ENCODE measurements around the gene UBE2G1.

UBE2G1 gene

DNA sequence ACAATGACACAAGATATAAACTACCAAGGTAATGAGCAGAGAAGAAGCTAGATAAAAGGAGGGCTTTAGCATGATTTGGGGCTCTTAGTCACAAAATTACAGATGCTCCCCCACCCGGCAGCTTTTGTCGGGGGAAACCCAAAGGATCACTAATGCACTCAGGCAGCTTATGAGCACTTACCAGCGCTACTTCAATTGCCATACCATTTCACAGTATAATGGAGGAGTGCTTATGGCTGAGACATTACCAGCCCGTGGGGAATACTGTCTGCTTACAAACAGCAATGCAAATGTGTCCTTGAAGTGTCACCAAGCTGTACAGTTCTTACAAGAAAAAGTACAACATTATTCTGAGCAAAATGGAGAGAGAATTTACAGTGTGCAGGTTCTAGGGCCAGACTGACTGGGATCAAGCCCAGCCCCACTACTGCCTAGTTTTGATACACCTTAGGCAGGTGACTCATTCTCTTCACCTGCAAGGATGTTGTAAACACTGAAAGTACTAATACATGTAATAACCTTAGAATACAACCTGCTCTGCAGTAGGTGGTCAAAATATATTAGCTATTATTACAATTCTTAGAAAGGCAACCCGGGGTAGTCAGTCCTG, 119.0 kb downstream of the UBE2G1 start:
- no peak for DNase-seq (ENCODE audit: low spot score)

DNA sequence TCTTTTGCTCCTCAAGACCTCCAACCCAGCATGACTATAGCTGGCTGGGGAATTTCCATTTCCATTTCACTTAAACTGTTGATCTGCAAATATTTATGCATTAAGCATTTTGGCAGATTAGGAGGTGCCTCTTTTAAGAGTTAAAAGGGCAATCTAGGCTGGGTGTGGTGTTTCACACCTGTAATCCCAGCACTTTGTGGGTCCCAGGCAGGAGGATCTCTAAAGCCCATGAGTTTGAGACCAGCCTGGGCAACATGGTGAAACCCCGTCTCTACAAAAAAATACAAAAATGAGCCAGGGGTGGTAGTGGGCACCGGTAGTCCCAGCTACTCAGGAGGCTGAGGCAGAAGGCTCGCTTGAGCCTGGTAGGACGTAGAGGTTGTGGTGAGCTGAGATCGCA, 119.8 kb downstream of the UBE2G1 start:
- no peak for DNase-seq (ENCODE audit: low spot score)

DNA sequence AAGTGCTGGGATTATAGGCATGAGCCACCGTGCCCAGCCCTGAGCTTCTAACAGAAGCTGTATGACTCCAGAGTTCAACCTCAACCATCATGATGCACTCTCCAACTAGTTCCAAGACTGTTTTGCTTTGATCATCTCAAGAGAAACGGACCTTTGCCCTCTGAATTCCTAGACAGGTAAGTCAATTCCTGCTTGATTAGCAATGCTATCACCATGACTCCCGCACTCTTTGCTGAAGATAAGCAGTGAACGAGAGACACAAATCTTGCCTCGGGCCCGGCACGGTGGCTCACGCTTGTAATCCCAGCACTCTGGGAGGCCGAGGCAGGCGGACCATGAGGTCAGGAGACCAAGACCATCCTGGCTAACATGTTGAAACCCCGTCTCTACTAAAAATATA, 124.9 kb downstream of the UBE2G1 start:
- no peak for DNase-seq (ENCODE audit: low spot score)

DNA sequence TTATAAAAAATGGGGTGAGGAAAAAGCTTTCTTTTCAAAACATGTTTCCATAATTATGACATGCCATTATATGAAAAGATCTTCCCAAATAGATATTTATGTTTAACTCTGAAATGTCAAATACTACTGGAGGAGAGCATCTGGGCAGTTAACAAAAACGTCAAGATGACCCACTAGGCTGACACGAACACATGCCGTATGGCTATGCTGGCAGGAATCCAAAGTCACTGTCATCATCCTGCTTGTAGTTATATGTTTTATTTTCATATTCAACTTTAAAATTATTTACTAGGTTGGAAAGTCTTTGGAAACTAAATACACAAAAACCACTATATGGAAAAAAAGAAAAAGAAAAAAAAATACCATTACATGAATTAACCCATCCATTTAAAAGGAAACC, 130.0 kb downstream of the UBE2G1 start:
- no peak for DNase-seq (ENCODE audit: low spot score)

DNA sequence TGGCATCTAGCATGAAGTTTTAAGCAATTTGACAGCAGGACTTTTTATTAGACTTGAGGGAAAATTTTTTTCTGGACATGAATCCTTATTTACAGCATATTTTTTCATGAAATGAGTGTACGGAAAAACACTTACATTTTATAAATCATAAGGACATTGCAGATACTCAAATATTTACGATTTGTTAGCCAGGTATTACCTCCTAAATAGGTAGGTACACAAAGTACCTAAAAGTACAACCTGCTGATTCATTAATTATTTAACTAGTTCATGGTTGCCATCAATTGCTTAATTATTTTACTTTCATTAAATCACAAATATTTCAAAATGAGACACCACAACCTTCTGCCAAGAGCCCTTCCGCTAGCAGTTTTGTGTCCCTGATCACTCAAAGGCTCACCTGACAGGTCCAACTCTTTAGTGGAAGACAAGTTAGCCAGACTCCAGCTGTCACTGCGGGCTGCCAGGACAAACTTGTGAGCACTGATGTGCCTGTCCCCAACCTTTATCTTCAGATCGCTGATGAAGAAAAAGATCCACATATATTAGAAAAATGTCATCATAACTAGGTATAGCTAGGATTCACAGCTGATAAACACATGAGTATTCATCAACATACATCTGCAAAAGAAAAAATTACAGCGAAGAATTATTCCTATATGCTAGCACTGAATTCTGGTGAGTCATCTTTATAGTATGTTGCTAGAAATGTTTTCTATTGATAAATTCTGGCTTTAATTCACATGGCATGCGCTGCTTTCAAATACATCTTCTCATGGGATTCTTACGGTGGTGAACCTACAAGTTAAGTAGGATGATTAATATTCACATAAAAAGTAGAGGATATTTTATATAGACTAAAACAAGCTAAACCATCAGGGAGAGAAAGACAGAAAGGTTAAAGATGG, 130.8 kb downstream of the UBE2G1 start:
- no peak for DNase-seq (ENCODE audit: low spot score)

DNA sequence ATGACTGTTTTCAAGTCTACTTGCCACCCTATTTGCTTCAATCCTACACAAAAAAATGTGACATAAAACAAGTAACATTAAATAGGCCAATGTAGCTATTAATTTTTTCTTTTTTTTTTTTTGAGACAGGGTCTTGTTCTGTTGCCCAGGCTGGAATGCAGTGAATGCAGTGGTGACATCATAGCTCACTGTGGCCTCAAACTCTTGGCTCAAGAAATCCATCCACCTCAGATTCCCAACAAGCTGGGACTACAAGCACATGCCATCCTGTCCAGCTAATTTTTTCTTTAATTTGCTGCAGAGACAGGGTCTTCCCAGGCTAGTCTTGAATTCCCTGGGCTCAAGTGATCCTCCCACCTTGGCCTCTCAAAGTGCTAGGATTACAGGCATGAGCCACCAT, 132.1 kb downstream of the UBE2G1 start:
- no peak for DNase-seq (ENCODE audit: low spot score)

DNA sequence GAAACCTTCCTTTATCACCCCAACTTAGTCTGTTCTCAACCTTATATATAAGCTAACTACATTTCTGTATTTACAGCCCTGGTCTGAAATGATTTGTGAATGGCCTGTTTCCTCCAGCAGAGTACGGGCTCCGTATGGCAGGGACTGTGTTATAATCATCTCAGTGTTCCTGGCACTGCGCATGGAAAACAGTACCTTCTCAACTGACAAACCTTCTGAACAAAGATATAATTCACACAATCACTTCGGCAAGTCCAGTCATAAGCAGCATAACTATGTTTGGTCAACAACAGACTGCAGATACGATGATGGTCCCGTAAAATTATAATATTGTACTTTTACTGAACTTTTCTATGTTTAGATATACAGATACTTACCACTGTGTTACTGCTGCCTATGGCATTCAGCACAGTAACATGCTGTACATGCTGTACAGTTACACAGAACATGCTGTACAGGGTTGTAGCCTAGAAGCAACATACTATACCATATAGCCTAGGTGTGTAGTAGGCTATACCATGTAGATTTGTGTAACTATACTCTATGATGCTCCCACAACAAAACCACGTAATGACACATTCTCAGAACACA, 132.7 kb downstream of the UBE2G1 start:
- DNase-seq (ENCODE audit: low spot score) = no peak

DNA sequence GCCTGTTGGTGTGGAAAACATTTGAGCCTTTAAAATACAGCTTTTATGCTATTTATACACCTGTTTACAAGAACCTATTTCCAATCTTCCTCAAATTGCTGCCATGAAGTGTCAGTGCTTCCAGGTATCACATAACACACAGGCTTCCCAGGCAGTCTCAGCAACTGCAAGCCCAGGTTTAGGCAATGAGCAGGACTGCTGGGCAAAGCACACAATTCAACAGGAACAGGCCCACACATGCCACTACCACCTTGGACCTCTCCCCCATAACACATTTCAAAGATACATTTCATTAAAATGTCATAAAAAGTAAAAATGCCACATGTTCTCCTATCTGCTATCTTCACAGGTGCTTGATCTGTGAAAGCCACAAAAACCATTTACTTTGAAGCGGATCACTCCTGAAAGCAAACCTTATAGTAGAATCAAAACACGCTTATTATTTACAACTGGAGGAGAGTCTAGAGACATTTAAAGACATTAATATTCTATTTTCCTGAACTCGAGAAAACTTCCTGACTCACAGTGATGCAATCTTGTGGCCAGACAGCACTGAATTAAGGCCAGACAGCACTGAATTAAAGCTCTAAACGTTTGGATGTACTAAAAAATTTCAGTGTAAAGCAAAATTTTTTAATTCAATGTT, 134.2 kb downstream of the UBE2G1 start:
- no peak for DNase-seq (ENCODE audit: low spot score)

DNA sequence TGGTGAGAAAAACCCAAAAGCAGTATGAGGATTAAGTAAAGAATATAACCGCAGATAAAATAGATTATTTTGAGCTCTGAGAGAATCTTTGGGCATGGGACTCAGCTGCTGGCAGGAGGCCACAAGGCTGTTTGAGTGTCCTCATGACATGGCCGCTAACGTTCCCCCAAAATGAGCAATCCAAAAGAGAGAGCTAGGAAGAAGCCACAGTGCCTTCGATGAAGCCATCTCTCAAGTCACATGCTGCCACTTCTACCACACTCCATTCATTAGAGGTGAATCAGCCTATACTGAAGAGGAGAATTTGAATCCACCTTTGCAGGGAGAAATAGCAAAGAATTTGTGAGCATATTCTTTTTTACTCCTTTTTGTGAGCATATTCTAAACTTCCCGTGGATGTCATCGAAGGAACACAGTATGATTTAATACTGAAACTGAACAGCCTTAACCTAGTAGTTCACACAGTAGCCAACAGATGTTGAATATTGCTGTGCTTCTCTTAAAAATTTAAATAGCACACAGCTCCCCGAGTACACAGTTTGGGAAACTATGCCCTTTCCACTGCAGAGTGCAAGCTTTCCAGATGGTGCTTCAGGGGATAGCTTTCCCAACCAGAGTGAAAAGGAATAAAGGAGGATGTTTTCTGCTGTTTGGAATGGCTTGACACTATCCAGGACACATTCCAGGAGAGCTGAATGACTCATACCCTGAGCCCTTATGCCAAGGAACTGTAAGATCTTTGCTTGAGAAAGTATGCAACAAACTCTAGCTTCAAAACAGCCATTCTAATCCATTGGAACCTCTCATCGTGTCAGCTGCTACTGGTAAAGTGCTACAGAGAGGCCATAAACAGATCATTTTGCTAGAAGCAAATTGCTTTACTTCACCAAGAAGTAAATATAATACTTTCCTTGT, 136.6 kb downstream of the UBE2G1 start:
- peak; percentile 87 for DNase-seq (ENCODE audit: low spot score)

DNA sequence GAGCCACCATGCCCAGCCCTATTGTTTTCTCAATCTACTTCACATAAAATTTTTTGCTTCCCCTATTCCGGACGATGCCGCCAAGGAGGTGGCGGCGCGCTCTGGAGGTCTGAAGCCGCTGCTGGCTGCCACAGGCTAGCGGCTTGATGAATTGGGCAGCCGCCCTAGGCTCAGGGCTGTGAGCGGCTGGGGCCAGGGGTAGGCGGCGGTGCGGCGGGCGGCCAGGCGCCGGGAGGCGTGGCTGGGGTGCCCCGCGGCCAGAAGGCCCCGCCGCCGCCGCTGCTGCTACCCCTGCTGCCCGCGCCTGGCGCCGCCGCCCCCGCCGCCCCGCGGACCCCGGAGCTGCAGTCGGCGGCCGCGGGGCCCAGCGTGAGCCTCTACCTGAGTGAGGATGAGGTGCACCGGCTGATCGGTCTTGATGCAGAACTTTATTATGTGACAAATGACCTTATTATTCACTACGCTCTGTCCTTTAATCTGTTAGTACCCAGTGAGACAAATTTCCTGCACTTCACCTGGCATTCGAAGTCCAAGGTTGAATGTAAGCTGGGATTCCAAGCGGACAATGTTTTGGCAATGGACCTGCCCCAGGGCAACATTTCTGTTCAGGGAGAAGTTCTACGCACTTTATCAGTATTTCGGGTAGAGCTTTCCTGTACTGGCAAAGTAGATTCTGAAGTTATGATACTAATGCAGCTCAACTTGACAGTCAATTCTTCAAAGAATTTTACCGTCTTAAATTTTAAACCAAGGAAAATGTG, 144.4 kb downstream of the UBE2G1 start:
- DNase-seq (ENCODE audit: low spot score) = no peak

DNA sequence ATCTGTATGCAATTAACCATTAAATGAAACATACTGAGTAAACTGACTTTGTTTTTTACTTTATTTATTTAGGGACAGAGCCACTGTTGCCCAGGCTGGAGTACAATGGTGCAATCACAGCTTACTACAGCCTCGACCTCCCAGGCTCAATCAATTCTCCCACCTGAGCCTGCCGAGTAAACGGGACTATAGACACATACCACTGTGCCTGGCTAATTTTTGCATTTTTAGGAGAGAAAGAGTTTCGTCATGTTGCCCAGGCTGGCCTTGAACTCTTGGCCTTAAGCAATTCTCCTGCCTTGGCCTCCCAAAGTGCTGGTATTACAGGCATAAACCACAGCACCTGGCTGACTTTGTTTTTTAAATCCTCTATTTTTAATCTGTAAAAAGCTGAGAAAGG, 145.3 kb downstream of the UBE2G1 start:
- DNase-seq (ENCODE audit: low spot score) = no peak

DNA sequence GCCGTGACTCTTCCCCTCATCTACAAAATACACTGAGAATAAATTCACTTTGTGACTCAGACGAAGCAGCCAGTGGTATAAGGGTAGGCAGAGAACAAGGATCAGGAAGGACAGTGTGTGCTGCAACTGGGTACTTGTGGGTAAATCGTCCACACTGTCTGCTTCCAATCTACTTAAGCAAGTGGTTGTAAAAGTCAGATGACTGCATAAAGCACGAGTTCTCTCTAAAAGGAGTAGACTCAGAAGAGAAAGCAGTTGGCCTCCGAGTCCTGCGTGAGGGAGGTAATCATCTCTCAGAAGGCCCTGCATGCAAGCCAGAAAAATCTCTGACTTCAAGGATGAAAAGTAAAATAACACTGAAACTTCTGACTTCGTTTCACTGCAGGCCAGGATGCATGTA, 145.8 kb downstream of the UBE2G1 start:
- no peak for DNase-seq (ENCODE audit: low spot score)

All from pons (tissue), 1 donor.